Gastrocnemius medialis (tissue), 4 donors: ENCODE measurements around the gene LMTK2.

ENCODE experiments used
- POLR2A ChIP-seq, 2 donors: fragments of 450-650 bp; IDR thresholded peaks; one replicate each; pipeline ENCODE4 v1.6.1; 2017; ENCODE audit warnings: antibody characterized with exemption in 2 of 2, mild to moderate bottlenecking in 2 of 2, moderate library complexity in 2 of 2
- TF ChIP-seq, protein P1 (sequence below), 5 experiments: fragments of 450-650 bp in 3 of 5; fragments of 200-600 bp in 2 of 5; sonication (generic) in 2 of 5; IDR thresholded peaks in 4 of 5; conservative IDR thresholded peaks in 1 of 5; 1 replicate in 4 of 5; 2 replicates in 1 of 5; pipeline ENCODE4 v1.5.1; 2016 to 2019; ENCODE audit warnings: antibody characterized with exemption in 5 of 5, mild to moderate bottlenecking in 3 of 5, moderate library complexity in 3 of 5

GRCh38 chr7:98073047-98073446, 33.6 kb upstream of the LMTK2 start:
- TF ChIP-seq, protein P1, sequence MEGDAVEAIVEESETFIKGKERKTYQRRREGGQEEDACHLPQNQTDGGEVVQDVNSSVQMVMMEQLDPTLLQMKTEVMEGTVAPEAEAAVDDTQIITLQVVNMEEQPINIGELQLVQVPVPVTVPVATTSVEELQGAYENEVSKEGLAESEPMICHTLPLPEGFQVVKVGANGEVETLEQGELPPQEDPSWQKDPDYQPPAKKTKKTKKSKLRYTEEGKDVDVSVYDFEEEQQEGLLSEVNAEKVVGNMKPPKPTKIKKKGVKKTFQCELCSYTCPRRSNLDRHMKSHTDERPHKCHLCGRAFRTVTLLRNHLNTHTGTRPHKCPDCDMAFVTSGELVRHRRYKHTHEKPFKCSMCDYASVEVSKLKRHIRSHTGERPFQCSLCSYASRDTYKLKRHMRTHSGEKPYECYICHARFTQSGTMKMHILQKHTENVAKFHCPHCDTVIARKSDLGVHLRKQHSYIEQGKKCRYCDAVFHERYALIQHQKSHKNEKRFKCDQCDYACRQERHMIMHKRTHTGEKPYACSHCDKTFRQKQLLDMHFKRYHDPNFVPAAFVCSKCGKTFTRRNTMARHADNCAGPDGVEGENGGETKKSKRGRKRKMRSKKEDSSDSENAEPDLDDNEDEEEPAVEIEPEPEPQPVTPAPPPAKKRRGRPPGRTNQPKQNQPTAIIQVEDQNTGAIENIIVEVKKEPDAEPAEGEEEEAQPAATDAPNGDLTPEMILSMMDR (IDR thresholded peaks at IDR 0.05 in 4 of 5, conservative IDR thresholded peaks at IDR 0.05 in 1 of 5) = no peak
- no peak for TF ChIP-seq POLR2A (IDR thresholded peaks at IDR 0.05)
